CD14-positive monocyte (primary cell): ENCODE measurements around the gene FHOD3. TPM values are rescaled to one million over a fixed set of nuclear protein-coding genes. Genes with fewer than 3 reads are reported as not detected.

ENCODE experiments used
- DNase-seq, 3 donors: peaks; one replicate each; pipeline ENCODE4 v3.0.0-alpha.2; 2011 to 2022
- H2AFZ ChIP-seq: 2 replicates; pipeline ENCODE4 v1.6.0; 2012; ENCODE audit warnings: mild to moderate bottlenecking, low read depth, low read length, inconsistent platforms; ENCODE audit not compliant: insufficient read depth, poor library complexity, severe bottlenecking
- H3K27ac ChIP-seq, 2 donors: 1 replicate in 1 of 2; 2 replicates in 1 of 2; pipeline ENCODE4 v1.5.1; 2012 to 2013; ENCODE audit warnings: low read length in 2 of 2, control low read depth in 1 of 2, inconsistent platforms in 1 of 2, low read depth in 1 of 2, mild to moderate bottlenecking in 1 of 2
- H3K27me3 ChIP-seq, 2 donors: one replicate each; pipeline versions ENCODE4 v1.6.0 to v1.6.1; 2011 to 2013; ENCODE audit warnings: low read length in 2 of 2; ENCODE audit not compliant: control insufficient read depth in 2 of 2, insufficient read depth in 2 of 2
- H3K36me3 ChIP-seq, 2 donors: replicated peaks in 1 of 2; 1 replicate in 1 of 2; 2 replicates in 1 of 2; pipeline versions ENCODE4 v1.5.1 to v1.6.1; 2012 to 2013; ENCODE audit warnings: low read length in 2 of 2, control low read depth in 1 of 2, inconsistent platforms in 1 of 2, mild to moderate bottlenecking in 1 of 2; ENCODE audit not compliant: insufficient read depth in 2 of 2, control insufficient read depth in 1 of 2
- H3K4me1 ChIP-seq, 2 donors: 1 replicate in 1 of 2; 2 replicates in 1 of 2; pipeline versions ENCODE4 v1.5.1 to v1.6.1; 2012 to 2013; ENCODE audit warnings: low read length in 2 of 2, control low read depth in 1 of 2, inconsistent platforms in 1 of 2, mild to moderate bottlenecking in 1 of 2, moderate library complexity in 1 of 2; ENCODE audit not compliant: insufficient read depth in 2 of 2, control insufficient read depth in 1 of 2
- H3K4me2 ChIP-seq: replicated peaks from 2 replicates; pipeline ENCODE3; 2012; ENCODE audit warnings: low read length, moderate library complexity, mild to moderate bottlenecking; ENCODE audit not compliant: poor library complexity, severe bottlenecking; ENCODE audit errors: extremely low read depth
- H3K4me3 ChIP-seq, 3 experiments: fragments of 200-600 bp in 1 of 3; sonication (generic) in 1 of 3; replicated peaks in 1 of 3; 1 replicate in 2 of 3; 2 replicates in 1 of 3; pipeline ENCODE4 v1.5.1; 2011 to 2013; ENCODE audit warnings: low read length in 3 of 3, mild to moderate bottlenecking in 3 of 3, control low read depth in 2 of 3, low read depth in 2 of 3, inconsistent platforms in 1 of 3, moderate library complexity in 1 of 3
- H3K79me2 ChIP-seq: 2 replicates; pipeline ENCODE4 v1.6.0; 2012; ENCODE audit warnings: mild to moderate bottlenecking, control low read depth, inconsistent platforms, low read length, moderate library complexity; ENCODE audit not compliant: insufficient read depth
- H3K9ac ChIP-seq: 2 replicates; pipeline ENCODE4 v1.6.0; 2017; ENCODE audit warnings: low read length, mild to moderate bottlenecking; ENCODE audit not compliant: insufficient read depth, poor library complexity, severe bottlenecking
- H3K9me3 ChIP-seq, 2 donors: replicated peaks in 1 of 2; 1 replicate in 1 of 2; 2 replicates in 1 of 2; pipeline versions ENCODE4 v1.5.1 to v1.6.1; 2012 to 2013; ENCODE audit warnings: low read length in 2 of 2, control low read depth in 1 of 2; ENCODE audit not compliant: control insufficient read depth in 1 of 2, insufficient read depth in 1 of 2
- H4K20me1 ChIP-seq: 2 replicates; pipeline ENCODE4 v1.6.0; 2012; ENCODE audit warnings: mild to moderate bottlenecking, low read length, control low read depth, moderate library complexity; ENCODE audit not compliant: insufficient read depth
- H3K27ac Mint-ChIP-seq, 7 donors: one replicate each; pipeline ENCODE4 v1.8.0; 2020; ENCODE audit warnings: mild to moderate bottlenecking in 7 of 7, mixed read lengths in 7 of 7, moderate library complexity in 6 of 7, inconsistent platforms in 2 of 7
- H3K27me3 Mint-ChIP-seq, 3 donors: one replicate each; pipeline ENCODE4 v1.8.0; 2021 to 2022; ENCODE audit warnings: low read depth in 3 of 3, mild to moderate bottlenecking in 3 of 3, mixed read lengths in 3 of 3, moderate library complexity in 3 of 3, inconsistent platforms in 1 of 3
- H3K36me3 Mint-ChIP-seq, 2 donors: one replicate each; pipeline ENCODE4 v1.8.0; 2020; ENCODE audit warnings: mixed read lengths in 2 of 2, inconsistent platforms in 1 of 2, mild to moderate bottlenecking in 1 of 2
- H3K4me1 Mint-ChIP-seq: one replicate; pipeline ENCODE4 v1.8.0; 2020; ENCODE audit warnings: mild to moderate bottlenecking, mixed read lengths
- H3K4me3 Mint-ChIP-seq, 2 donors: one replicate each; pipeline ENCODE4 v1.8.0; 2020; ENCODE audit warnings: mild to moderate bottlenecking in 2 of 2, mixed read lengths in 2 of 2, moderate library complexity in 1 of 2
- H3K9me3 Mint-ChIP-seq, 7 donors: one replicate each; pipeline ENCODE4 v1.8.0; 2020 to 2022; ENCODE audit warnings: mixed read lengths in 7 of 7, mild to moderate bottlenecking in 6 of 7, moderate library complexity in 6 of 7, inconsistent platforms in 2 of 7
- CTCF ChIP-seq: fragments of 200-600 bp; IDR thresholded peaks from one replicate; pipeline ENCODE4 v1.8.0; 2022; ENCODE audit warnings: antibody characterized with exemption, mild to moderate bottlenecking
- WGBS: methylation state at CpG from one replicate; pipeline ENCODE4 v1.1.5; 2013; ENCODE audit warnings: missing lambda C conversion rate; ENCODE audit not compliant: insufficient coverage; 5-methylcytosine and 5-hydroxymethylcytosine counted together
- intact Hi-C, 2 donors: fragments of 100-400 bp; cut with micrococcal nuclease; formaldehyde crosslinking; loops; one replicate each; pipeline versions ENCODE4 v1.15.0 to v1.15.1; 2023
- polyA plus RNA-seq, 3 donors: library from polyadenylated mRNA; depleted of rRNA in 1 of 3; unstranded in 2 of 3; stranded (reverse) in 1 of 3; fragments of 300-500 nt in 2 of 3; fragments of >200 nt in 1 of 3; fragmentation: Illumina TruSeq in 2 of 3; gene quantifications; 1 replicate in 2 of 3; 2 replicates in 1 of 3; pipeline ENCODE4 v1.2.3, GENCODE V29; 2012 to 2021

Gene FHOD3
- polyA plus RNA-seq, 3 donors: not detected

GRCh38 chr18:36655074-36655473 is 357.6 kb downstream of the FHOD3 start:
- Histone ChIP-seq H3K79me2 (no peaks in the 10 kb centered on the region), H3K4me2 (no peak overlapping the region), H4K20me1 (no peaks in the 10 kb centered on the region), H3K4me1 (no peaks in the 10 kb centered on the region), H3K27ac (no peak overlapping the region), H3K36me3 (no peaks in the 10 kb centered on the region), H3K9ac (no peak overlapping the region), H2AFZ (no peak overlapping the region), H3K27me3 (no peaks in the 10 kb centered on the region), H3K9me3 (no peaks in the 10 kb centered on the region), H3K4me3 (no peak overlapping the region)
- no peak for TF ChIP-seq CTCF
- DNase-seq: no peak
- Mint-ChIP-seq H3K9me3 (peaks cover 0 to 3% (median 0%) of the 10 kb centered on the region in 7 donors), H3K27me3 (peaks cover 4 to 5% (median 5%) of the 10 kb centered on the region in 3 donors), H3K4me1 (no peaks in the 10 kb centered on the region), H3K36me3 (no peaks in the 10 kb centered on the region), H3K27ac (no peak overlapping the region), H3K4me3 (no peak overlapping the region)
- intact Hi-C loops: no loop called here
- WGBS: 85% methylated on average over 3 of the region's 6 CpGs

GRCh38 chr18:36655930-36656329 is 358.4 kb downstream of the FHOD3 start:
- DNase-seq: no peak
- Mint-ChIP-seq H3K27ac (no peak overlapping the region), H3K36me3 (no peaks in the 10 kb centered on the region), H3K4me1 (no peaks in the 10 kb centered on the region), H3K9me3 (peaks cover 0 to 4% (median 0%) of the 10 kb centered on the region in 7 donors), H3K27me3 (peaks cover 4 to 5% (median 5%) of the 10 kb centered on the region in 3 donors), H3K4me3 (no peak overlapping the region)
- no peaks in the 10 kb centered on the region for H3K79me2 ChIP-seq
- H3K36me3 ChIP-seq: no peaks in the 10 kb centered on the region
- H3K9me3 ChIP-seq: no peaks in the 10 kb centered on the region
- H3K4me3 ChIP-seq: no peak overlapping the region
- no peaks in the 10 kb centered on the region for H3K4me1 ChIP-seq
- intact Hi-C loops: no loop called here
- no peak overlapping the region for H2AFZ ChIP-seq
- no peak overlapping the region for H3K4me2 ChIP-seq
- no peak overlapping the region for H3K9ac ChIP-seq
- 72% methylated on average over 4 of the region's 4 CpGs for WGBS
- TF ChIP-seq CTCF: no peak
- no peaks in the 10 kb centered on the region for H4K20me1 ChIP-seq
- H3K27me3 ChIP-seq: no peaks in the 10 kb centered on the region
- no peak overlapping the region for H3K27ac ChIP-seq
